MM.1S (cell line): Measurements from ENCODE around the gene FRMD1.

Source experiments
- CTCF ChIP-seq: fragments of 300-600 bp; sonication (generic); IDR thresholded peaks from 2 replicates; pipeline ENCODE4 v1.5.1; 2016; ENCODE audit warnings: antibody characterized with exemption, low read length, mixed read lengths
- EZH2 ChIP-seq: fragments of 300-600 bp; sonication (generic); optimal IDR thresholded peaks from 2 replicates; pipeline ENCODE3; 2017; ENCODE audit warnings: low read depth, mild to moderate bottlenecking, antibody characterized with exemption, low read length, mixed read lengths

GRCh38 chr6:168045706-168046620, 33.0 kb downstream of the FRMD1 start:
- no peak for TF ChIP-seq CTCF
- TF ChIP-seq EZH2: no peak
